HepG2 (cell line): ENCODE results near the gene ZNF83. TPM values are rescaled to one million over a fixed set of nuclear protein-coding genes. Genes with fewer than 3 reads are reported as not detected.

Experiments used
- ATAC-seq: fragments of 200-7000 bp; cut with Tn5 transposase; 3 replicates; pipeline ENCODE4 v1.9.1; 2020; ENCODE audit warnings: mild to moderate bottlenecking, moderate library complexity
- BruUV-seq: library from RNA; stranded (reverse); fragments of 400-500 nt; replicated peaks from 2 replicates; lab custom pipeline; 2021; lab: Mats Ljungman, UMichigan
- CTCF ChIA-PET: fragments of 300-600 bp; formaldehyde crosslinking; extraction: SDS; loops from one replicate; lab custom pipeline; 2021; ENCODE audit warnings: low total read pairs, inconsistent platforms, low intra/inter-chr PET ratio; lab: Yijun Ruan, JAX
- POLR2A ChIA-PET: fragments of 350-600 bp; sonication (Branson Sonifier 250); formaldehyde crosslinking; loops from one replicate; lab custom pipeline; 2020; ENCODE audit warnings: antibody characterized with exemption, inconsistent platforms; lab: Yijun Ruan, JAX
- DNase-seq: peaks from one replicate; pipeline ENCODE4 v3.0.0-alpha.2; 2015; ENCODE audit warnings: low spot score
- FAIRE-seq: peaks from 3 replicates; lab custom pipeline; 2011; peaks lifted over from hg19 to GRCh38; lab: Jason Lieb, UNC
- H2AFZ ChIP-seq: one replicate; pipeline ENCODE4 v1.6.1; 2011; ENCODE audit warnings: low read length, inconsistent platforms
- H3K27ac ChIP-seq: fragments of 300-600 bp; 3 replicates; pipeline ENCODE4 v1.8.0; 2011; ENCODE audit warnings: mixed run types, mild to moderate bottlenecking, mixed read lengths, low read length, inconsistent platforms; ENCODE audit not compliant: insufficient read depth; ENCODE audit errors: extremely low read length
- H3K27me3 ChIP-seq, 2 experiments: fragments of 200-600 bp in 1 of 2; 2 replicates in 1 of 2; 3 replicates in 1 of 2; pipeline versions ENCODE4 v1.6.0 to v1.8.0; 2011; ENCODE audit warnings: low read length in 2 of 2, mild to moderate bottlenecking in 2 of 2, moderate library complexity in 2 of 2, inconsistent platforms in 1 of 2; ENCODE audit not compliant: insufficient read depth in 2 of 2, control insufficient read depth in 1 of 2
- H3K36me3 ChIP-seq, 2 experiments: fragments of 200-600 bp in 1 of 2; replicated peaks in 1 of 2; 2 replicates in 1 of 2; 3 replicates in 1 of 2; pipeline versions ENCODE4 v1.5.1 to v1.8.0; 2011; ENCODE audit warnings: low read length in 2 of 2, inconsistent platforms in 1 of 2; ENCODE audit not compliant: insufficient read depth in 2 of 2, control insufficient read depth in 1 of 2
- H3K4me1 ChIP-seq: 2 replicates; pipeline ENCODE4 v1.5.1; 2012; ENCODE audit warnings: low read length, inconsistent platforms; ENCODE audit not compliant: insufficient read depth
- H3K4me2 ChIP-seq: 2 replicates; pipeline ENCODE4 v1.6.0; 2011; ENCODE audit warnings: low read depth, low read length, inconsistent platforms
- H3K4me3 ChIP-seq, 3 experiments: fragments of 200-600 bp in 1 of 3; sonication (generic), shearing (Covaris generic) in 1 of 3; replicated peaks in 1 of 3; 2 replicates each; pipeline ENCODE4 v1.5.1; 2011 to 2016; ENCODE audit warnings: low read length in 3 of 3, inconsistent platforms in 2 of 3, low read depth in 2 of 3, mild to moderate bottlenecking in 2 of 3, control low read depth in 1 of 3, mixed read lengths in 1 of 3; ENCODE audit not compliant: insufficient read depth in 1 of 3
- H3K79me2 ChIP-seq: one replicate; pipeline ENCODE4 v1.6.1; 2011; ENCODE audit warnings: low read length, inconsistent platforms; ENCODE audit not compliant: insufficient read depth
- H3K9ac ChIP-seq: 2 replicates; pipeline ENCODE4 v1.6.0; 2011; ENCODE audit warnings: mild to moderate bottlenecking, low read depth, low read length, inconsistent platforms; ENCODE audit not compliant: insufficient read depth
- H3K9me3 ChIP-seq: 2 replicates; pipeline ENCODE4 v1.5.1; 2012; ENCODE audit warnings: mild to moderate bottlenecking, low read length
- H4K20me1 ChIP-seq: 2 replicates; pipeline ENCODE4 v1.6.0; 2011; ENCODE audit warnings: inconsistent platforms, mild to moderate bottlenecking, low read length, moderate library complexity; ENCODE audit not compliant: insufficient read depth
- FOXM1 ChIP-seq: sonication (generic); formaldehyde crosslinking; IDR thresholded peaks from 2 replicates; pipeline ENCODE4 v1.5.0; 2020; ENCODE audit warnings: missing genetic modification reagents
- SETDB1 ChIP-seq: sonication (generic); formaldehyde crosslinking; IDR thresholded peaks from 2 replicates; pipeline ENCODE4 v1.5.1; 2020; ENCODE audit warnings: missing genetic modification reagents, mild to moderate bottlenecking, borderline replicate concordance
- ZBTB21 ChIP-seq: sonication (generic); formaldehyde crosslinking; IDR thresholded peaks from 2 replicates; pipeline ENCODE4 v1.4.0; 2020; ENCODE audit warnings: missing genetic modification reagents
- ZNF225 ChIP-seq: sonication (generic); formaldehyde crosslinking; IDR thresholded peaks from 2 replicates; pipeline ENCODE4 v1.4.0; 2020; ENCODE audit warnings: mild to moderate bottlenecking, missing genetic modification reagents
- ZNF691 ChIP-seq: sonication (generic); formaldehyde crosslinking; IDR thresholded peaks from 2 replicates; pipeline ENCODE4 v1.4.0; 2020; ENCODE audit warnings: missing genetic modification reagents, low read depth, mild to moderate bottlenecking, borderline replicate concordance
- ZSCAN5A ChIP-seq: sonication (generic); formaldehyde crosslinking; IDR thresholded peaks from 2 replicates; pipeline ENCODE4 v1.8.0; 2022; ENCODE audit warnings: mild to moderate bottlenecking, missing genetic modification reagents, borderline replicate concordance
- WGBS: methylation state at CpG from one replicate; pipeline ENCODE4 v1.1.6; 2017; ENCODE audit warnings: low lambda C conversion rate; 5-methylcytosine and 5-hydroxymethylcytosine counted together
- in situ Hi-C: cut with HindIII; loops from 2 replicates; pipeline ENCODE4 v1.10.0; 2017; ENCODE audit warnings: low pct_unique_long_range_greater_than_20kb; ENCODE audit not compliant: extremely low pct_ligation_motif_present
- intact Hi-C: fragments of 100-400 bp; cut with micrococcal nuclease; formaldehyde crosslinking; loops from one replicate; pipeline ENCODE4 v1.10.0; 2022; ENCODE audit not compliant: unreplicated experiment
- polyA plus RNA-seq, 8 experiments: library from polyadenylated mRNA; depleted of rRNA in 3 of 8; stranded (reverse) in 7 of 8; unstranded in 1 of 8; fragments of >200 nt; fragmentation: Illumina TruSeq in 4 of 8; extraction: Trizol in 4 of 8; gene quantifications; 2 replicates each; pipeline versions ENCODE4 v1.2.1 to v1.2.3, GENCODE V29; 2011 to 2016; ENCODE audit warnings: low read depth in 4 of 8, missing spikeins in 1 of 8, mixed read lengths in 1 of 8; ENCODE audit not compliant: insufficient read depth in 1 of 8
- total RNA-seq, 5 experiments: library from RNA; depleted of rRNA; stranded (reverse); fragments of >200 nt; fragmentation: Illumina TruSeq; extraction: Trizol; gene quantifications; 2 replicates each; pipeline ENCODE4 v1.2.3, GENCODE V29; 2016; ENCODE audit warnings: low read depth in 1 of 5
- TF ChIP-seq, protein P1 (sequence below): sonication (generic); formaldehyde crosslinking; IDR thresholded peaks from 2 replicates; pipeline ENCODE4 v1.5.0; 2020; ENCODE audit warnings: mild to moderate bottlenecking, missing genetic modification reagents
- TF ChIP-seq, protein P2 (sequence below), 2 experiments: sonication (generic) in 1 of 2; formaldehyde crosslinking in 1 of 2; IDR thresholded peaks; 2 replicates each; pipeline versions ENCODE4 v1.4.0 to v1.6.1; 2016 to 2020; ENCODE audit warnings: borderline replicate concordance in 1 of 2, low read depth in 1 of 2, mild to moderate bottlenecking in 1 of 2, missing genetic modification reagents in 1 of 2
- TF ChIP-seq, protein P3 (sequence below): IDR thresholded peaks from 2 replicates; pipeline ENCODE4 v1.6.1; 2016

ZNF83 gene
- total and polyA plus RNA-seq, 2 of the 13 experiments (the other 11 are each of a cell fraction or from before 2014, with no cell fraction given), result 20.4 to 44.5 TPM

DNA sequence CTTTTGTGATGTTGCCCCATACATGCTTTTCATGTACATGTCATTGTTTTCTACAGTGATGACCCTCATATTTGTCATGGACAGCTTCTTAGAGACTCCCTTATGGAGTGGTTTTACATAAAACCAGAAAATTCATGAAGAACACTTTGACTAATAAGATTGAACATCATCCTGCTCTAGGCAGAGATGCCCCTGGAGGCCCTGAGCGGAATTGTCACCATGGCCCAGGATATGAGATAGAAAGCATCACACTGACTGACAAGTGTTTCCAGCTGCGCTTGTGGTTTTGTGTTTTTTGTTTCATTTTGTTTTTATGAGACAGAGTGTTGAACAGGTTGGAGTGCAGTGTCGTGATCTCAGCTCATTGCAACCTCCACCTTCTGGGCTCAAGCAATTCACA lies 45.9 kb downstream of the ZNF83 start:
- Histone ChIP-seq H3K4me2 (no peak overlapping the region), H3K27ac (no peak overlapping the region), H3K36me3 (no peaks in the 10 kb centered on the region; a peak in 1 of 5 replicates), H3K4me3 (no peak overlapping the region), H3K27me3 (no peaks in the 10 kb centered on the region), H3K79me2 (no peaks in the 10 kb centered on the region), H4K20me1 (no peaks in the 10 kb centered on the region), H2AFZ (no peak overlapping the region), H3K9me3 (peaks cover 41% of the 10 kb centered on the region), H3K9ac (no peak overlapping the region), H3K4me1 (no peaks in the 10 kb centered on the region)
- ChIA-PET CTCF (no interaction called here), POLR2A (no interaction called here)
- FAIRE-seq (no peak), ATAC-seq (no peak), DNase-seq (no peak)
- 44% methylated on average over 3 of the region's 3 CpGs for WGBS
- BruUV-seq, result no TSS peak
- TF ChIP-seq ZSCAN5A (CRISPR knock-in tag), result no peak
- no peak for TF ChIP-seq FOXM1 (CRISPR knock-in tag)
- TF ChIP-seq, protein P1, sequence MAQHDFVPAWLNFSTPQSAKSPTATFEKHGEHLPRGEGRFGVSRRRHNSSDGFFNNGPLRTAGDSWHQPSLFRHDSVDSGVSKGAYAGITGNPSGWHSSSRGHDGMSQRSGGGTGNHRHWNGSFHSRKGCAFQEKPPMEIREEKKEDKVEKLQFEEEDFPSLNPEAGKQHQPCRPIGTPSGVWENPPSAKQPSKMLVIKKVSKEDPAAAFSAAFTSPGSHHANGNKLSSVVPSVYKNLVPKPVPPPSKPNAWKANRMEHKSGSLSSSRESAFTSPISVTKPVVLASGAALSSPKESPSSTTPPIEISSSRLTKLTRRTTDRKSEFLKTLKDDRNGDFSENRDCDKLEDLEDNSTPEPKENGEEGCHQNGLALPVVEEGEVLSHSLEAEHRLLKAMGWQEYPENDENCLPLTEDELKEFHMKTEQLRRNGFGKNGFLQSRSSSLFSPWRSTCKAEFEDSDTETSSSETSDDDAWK (CRISPR knock-in tag), result no peak
- TF ChIP-seq ZBTB21 (CRISPR knock-in tag), result no peak
- TF ChIP-seq ZNF225 (CRISPR knock-in tag), result no peak
- TF ChIP-seq, protein P2, sequence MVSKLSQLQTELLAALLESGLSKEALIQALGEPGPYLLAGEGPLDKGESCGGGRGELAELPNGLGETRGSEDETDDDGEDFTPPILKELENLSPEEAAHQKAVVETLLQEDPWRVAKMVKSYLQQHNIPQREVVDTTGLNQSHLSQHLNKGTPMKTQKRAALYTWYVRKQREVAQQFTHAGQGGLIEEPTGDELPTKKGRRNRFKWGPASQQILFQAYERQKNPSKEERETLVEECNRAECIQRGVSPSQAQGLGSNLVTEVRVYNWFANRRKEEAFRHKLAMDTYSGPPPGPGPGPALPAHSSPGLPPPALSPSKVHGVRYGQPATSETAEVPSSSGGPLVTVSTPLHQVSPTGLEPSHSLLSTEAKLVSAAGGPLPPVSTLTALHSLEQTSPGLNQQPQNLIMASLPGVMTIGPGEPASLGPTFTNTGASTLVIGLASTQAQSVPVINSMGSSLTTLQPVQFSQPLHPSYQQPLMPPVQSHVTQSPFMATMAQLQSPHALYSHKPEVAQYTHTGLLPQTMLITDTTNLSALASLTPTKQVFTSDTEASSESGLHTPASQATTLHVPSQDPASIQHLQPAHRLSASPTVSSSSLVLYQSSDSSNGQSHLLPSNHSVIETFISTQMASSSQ (IDR thresholded peaks at IDR 0.05; ENCODE audit: low read depth), result no peak
- TF ChIP-seq, protein P2 (CRISPR knock-in tag; IDR thresholded peaks at IDR 0.05; ENCODE audit: borderline replicate concordance), result no peak
- TF ChIP-seq SETDB1 (CRISPR knock-in tag), result no peak
- no peak for TF ChIP-seq ZNF691 (CRISPR knock-in tag)
- TF ChIP-seq, protein P3, sequence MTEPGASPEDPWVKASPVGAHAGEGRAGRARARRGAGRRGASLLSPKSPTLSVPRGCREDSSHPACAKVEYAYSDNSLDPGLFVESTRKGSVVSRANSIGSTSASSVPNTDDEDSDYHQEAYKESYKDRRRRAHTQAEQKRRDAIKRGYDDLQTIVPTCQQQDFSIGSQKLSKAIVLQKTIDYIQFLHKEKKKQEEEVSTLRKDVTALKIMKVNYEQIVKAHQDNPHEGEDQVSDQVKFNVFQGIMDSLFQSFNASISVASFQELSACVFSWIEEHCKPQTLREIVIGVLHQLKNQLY, result no peak
- intact Hi-C loops, result no loop called here
- in situ Hi-C loops, result no loop called here
